ENCODE data around the gene EDN3. TPM values are rescaled to one million over a fixed set of nuclear protein-coding genes. Genes with fewer than 3 reads are reported as not detected.

The EDN3 gene
- total RNA-seq, 1 experiment from 2014 or later, result not detected

GRCh38 chr20:59301343-59302007, 1.1 kb downstream of the EDN3 start:
- TF ChIP-seq YY1 (IDR thresholded peaks at IDR 0.05; ENCODE audit: extremely low read depth, insufficient replicate concordance, low read depth, low read length) (no peak), TCF7L2 (IDR thresholded peaks at IDR 0.05; ENCODE audit: borderline replicate concordance, extremely low read depth, insufficient read depth, insufficient read length) (no peak), EZH2 (IDR thresholded peaks at IDR 0.05) (no peak)
- TF ChIP-seq, protein P1, sequence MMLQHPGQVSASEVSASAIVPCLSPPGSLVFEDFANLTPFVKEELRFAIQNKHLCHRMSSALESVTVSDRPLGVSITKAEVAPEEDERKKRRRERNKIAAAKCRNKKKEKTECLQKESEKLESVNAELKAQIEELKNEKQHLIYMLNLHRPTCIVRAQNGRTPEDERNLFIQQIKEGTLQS (IDR thresholded peaks at IDR 0.05), result no peak
- RAD21 ChIA-PET (ENCODE audit: low non-redundant PET in 1 of 2, low total read pairs in 2 of 2, uncharacterized antibody in 2 of 2, unreplicated experiment in 2 of 2), result no interaction called here
- no TSS peak for BruUV-seq (replicated peaks)

DNA sequence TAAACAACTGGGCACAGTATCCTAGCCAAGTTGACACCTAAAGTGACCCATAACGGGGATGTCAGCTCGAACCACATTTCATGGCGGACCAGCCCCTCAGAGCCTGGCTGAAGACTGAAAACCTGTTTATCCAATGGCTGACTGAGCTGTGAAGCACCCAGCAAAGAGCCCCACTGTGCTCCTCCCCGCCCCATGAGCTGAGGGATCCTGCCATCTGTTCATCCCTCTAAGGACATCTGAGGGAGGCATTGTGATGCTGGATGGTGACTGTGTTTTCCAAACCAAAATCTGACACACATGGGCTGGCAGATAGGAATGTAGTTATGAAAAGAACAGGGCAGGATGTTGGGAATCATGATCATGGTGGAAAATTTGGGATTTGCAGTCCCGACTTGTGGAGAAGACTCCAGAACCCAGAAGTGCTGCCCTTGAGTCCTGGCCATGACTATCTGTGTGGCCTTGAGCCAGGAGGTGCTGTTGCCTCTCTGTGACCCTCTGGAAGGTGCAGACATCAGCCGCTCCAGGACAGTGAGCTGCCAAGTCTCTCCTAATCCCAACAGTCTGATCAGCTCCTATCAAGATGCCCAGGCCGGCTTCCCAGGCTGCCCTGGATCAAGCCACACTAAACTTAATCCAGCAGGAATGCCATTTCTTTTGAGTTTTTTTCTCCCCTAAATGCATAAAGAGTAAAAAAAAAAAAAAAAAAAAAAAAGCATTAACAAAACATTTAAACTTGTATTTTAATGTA, 5.7 kb downstream of the EDN3 start:
- Histone ChIP-seq H3K79me2 (ENCODE audit: insufficient read depth, low read length) (no peaks in the 10 kb centered on the region), H3K9me2 (ENCODE audit: insufficient read depth) (no peaks in the 10 kb centered on the region), H2AFZ (ENCODE audit: low read depth, low read length, poor library complexity, severe bottlenecking) (no peak overlapping the region), H3K4me1 (ENCODE audit: control insufficient read depth in 1 of 2, insufficient read depth in 2 of 2, low read length in 2 of 2) (no peaks in the 10 kb centered on the region), H3K4me2 (ENCODE audit: low read length) (no peak overlapping the region), H3K27me3 (ENCODE audit: insufficient read depth, low read length) (peaks cover 41% of the 10 kb centered on the region), H3K9ac (ENCODE audit: low read length) (no peak overlapping the region), H3K9me3 (ENCODE audit: control insufficient read depth in 1 of 2, insufficient read depth in 1 of 2, low read depth in 1 of 2, low read length in 2 of 2) (no peaks in the 10 kb centered on the region), H3K27ac (ENCODE audit: low read depth, low read length) (no peak overlapping the region), H3K4me3 (replicated peaks in 1 of 2; ENCODE audit: low read depth in 1 of 2, low read length in 2 of 2) (no peak overlapping the region), H3K36me3 (ENCODE audit: control insufficient read depth in 1 of 2, insufficient read depth in 2 of 2, low read length in 2 of 2) (no peaks in the 10 kb centered on the region), H4K20me1 (ENCODE audit: insufficient read depth) (no peaks in the 10 kb centered on the region)
- intact Hi-C loops (cut with micrococcal nuclease), result no loop called here
- ATAC-seq (no peak), DNase-seq (ENCODE audit: low read depth, low spot score) (no peak)
- ChIA-PET POLR2A (no interaction called here), RAD21 (ENCODE audit: low non-redundant PET in 1 of 2, low total read pairs in 2 of 2, uncharacterized antibody in 2 of 2, unreplicated experiment in 2 of 2) (no interaction called here), CTCF (no interaction called here)
- BruUV-seq (replicated peaks), result no TSS peak
- TF ChIP-seq TCF7L2 (IDR thresholded peaks at IDR 0.05; ENCODE audit: borderline replicate concordance, extremely low read depth, insufficient read depth, insufficient read length) (no peak), JUND (IDR thresholded peaks at IDR 0.05) (no peak), CEBPB (IDR thresholded peaks at IDR 0.05; ENCODE audit: low read depth) (no peak), MAX (IDR thresholded peaks at IDR 0.05) (no peak), ZNF274 (IDR thresholded peaks at IDR 0.05; ENCODE audit: low read depth, low read length) (no peak), ELF1 (IDR thresholded peaks at IDR 0.05; ENCODE audit: borderline replicate concordance, low read depth) (no peak), POLR2AphosphoS5 (IDR thresholded peaks at IDR 0.05; ENCODE audit: low read depth, low read length) (no peak), EGR1 (IDR thresholded peaks at IDR 0.05; ENCODE audit: low read depth) (no peak), SIN3A (IDR thresholded peaks at IDR 0.05; ENCODE audit: low read depth) (no peak), CBX3 (IDR thresholded peaks at IDR 0.05; ENCODE audit: low read depth) (no peak), POLR2A (IDR thresholded peaks at IDR 0.05; ENCODE audit: borderline replicate concordance, extremely low read depth, insufficient read depth, insufficient read length) (no peak), FOSL1 (IDR thresholded peaks at IDR 0.05; ENCODE audit: low read depth) (no peak)
- TF ChIP-seq, protein P2, sequence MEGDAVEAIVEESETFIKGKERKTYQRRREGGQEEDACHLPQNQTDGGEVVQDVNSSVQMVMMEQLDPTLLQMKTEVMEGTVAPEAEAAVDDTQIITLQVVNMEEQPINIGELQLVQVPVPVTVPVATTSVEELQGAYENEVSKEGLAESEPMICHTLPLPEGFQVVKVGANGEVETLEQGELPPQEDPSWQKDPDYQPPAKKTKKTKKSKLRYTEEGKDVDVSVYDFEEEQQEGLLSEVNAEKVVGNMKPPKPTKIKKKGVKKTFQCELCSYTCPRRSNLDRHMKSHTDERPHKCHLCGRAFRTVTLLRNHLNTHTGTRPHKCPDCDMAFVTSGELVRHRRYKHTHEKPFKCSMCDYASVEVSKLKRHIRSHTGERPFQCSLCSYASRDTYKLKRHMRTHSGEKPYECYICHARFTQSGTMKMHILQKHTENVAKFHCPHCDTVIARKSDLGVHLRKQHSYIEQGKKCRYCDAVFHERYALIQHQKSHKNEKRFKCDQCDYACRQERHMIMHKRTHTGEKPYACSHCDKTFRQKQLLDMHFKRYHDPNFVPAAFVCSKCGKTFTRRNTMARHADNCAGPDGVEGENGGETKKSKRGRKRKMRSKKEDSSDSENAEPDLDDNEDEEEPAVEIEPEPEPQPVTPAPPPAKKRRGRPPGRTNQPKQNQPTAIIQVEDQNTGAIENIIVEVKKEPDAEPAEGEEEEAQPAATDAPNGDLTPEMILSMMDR (IDR thresholded peaks at IDR 0.05 in 2 of 3, conservative IDR thresholded peaks at IDR 0.05 in 1 of 3; ENCODE audit: borderline replicate concordance in 1 of 3, insufficient read depth in 1 of 3, low read depth in 2 of 3, low read length in 2 of 3), result no peak

More at GRCh38 chr20:59301343-59302007, 1.1 kb downstream of the EDN3 start:
- Histone ChIP-seq H3K4me2 (ENCODE audit: low read length) (no peak overlapping the region), H3K9me2 (ENCODE audit: insufficient read depth) (no peaks in the 10 kb centered on the region), H3K79me2 (ENCODE audit: insufficient read depth, low read length) (no peaks in the 10 kb centered on the region), H3K4me1 (ENCODE audit: control insufficient read depth in 1 of 2, insufficient read depth in 2 of 2, low read length in 2 of 2) (no peaks in the 10 kb centered on the region), H4K20me1 (ENCODE audit: insufficient read depth) (no peaks in the 10 kb centered on the region), H2AFZ (ENCODE audit: low read depth, low read length, poor library complexity, severe bottlenecking) (no peak overlapping the region), H3K4me3 (replicated peaks in 1 of 2; ENCODE audit: low read depth in 1 of 2, low read length in 2 of 2) (no peak overlapping the region), H3K27ac (ENCODE audit: low read depth, low read length) (no peak overlapping the region), H3K36me3 (ENCODE audit: control insufficient read depth in 1 of 2, insufficient read depth in 2 of 2, low read length in 2 of 2) (no peaks in the 10 kb centered on the region), H3K27me3 (ENCODE audit: insufficient read depth, low read length) (peaks cover 48% of the 10 kb centered on the region), H3K9me3 (ENCODE audit: control insufficient read depth in 1 of 2, insufficient read depth in 1 of 2, low read depth in 1 of 2, low read length in 2 of 2) (no peaks in the 10 kb centered on the region), H3K9ac (ENCODE audit: low read length) (no peak overlapping the region)
- ATAC-seq, result no peak
- ChIA-PET CTCF (no interaction called here), POLR2A (no interaction called here)
- intact Hi-C loops (cut with micrococcal nuclease), result no loop called here
- DNase-seq (ENCODE audit: low read depth, low spot score), result no peak

Measured in HCT116 (cell line).